Mesothelial cell of epicardium (in vitro differentiated cells): ENCODE measurements around the gene PPBP. TPM values are rescaled to one million over a fixed set of nuclear protein-coding genes. Genes with fewer than 3 reads are reported as not detected.
A peak's percentile ranks its signal among the peaks of the same experiment; 100 is the strongest.

Source experiments
- DNase-seq, 2 experiments: peaks; one replicate each; pipeline ENCODE4 v3.0.0; 2021; ENCODE audit warnings: low spot score in 2 of 2; ENCODE audit not compliant: unreplicated experiment in 2 of 2
- H3K27ac Mint-ChIP-seq: 2 replicates; pipeline ENCODE4 v1.8.0; 2021; ENCODE audit warnings: mixed read lengths
- H3K27me3 Mint-ChIP-seq: 2 replicates; pipeline ENCODE4 v1.8.0; 2021; ENCODE audit warnings: low read depth, mixed read lengths
- H3K36me3 Mint-ChIP-seq: 2 replicates; pipeline ENCODE4 v1.8.0; 2021; ENCODE audit warnings: mixed read lengths
- H3K4me1 Mint-ChIP-seq: 2 replicates; pipeline ENCODE4 v1.8.0; 2021; ENCODE audit warnings: mixed read lengths
- H3K4me3 Mint-ChIP-seq: 2 replicates; pipeline ENCODE4 v1.8.0; 2021; ENCODE audit warnings: mild to moderate bottlenecking, moderate library complexity, mixed read lengths
- H3K9me3 Mint-ChIP-seq: 2 replicates; pipeline ENCODE4 v1.8.0; 2021; ENCODE audit warnings: mixed read lengths
- CTCF ChIP-seq: fragments of 200-600 bp; sonication (generic); IDR thresholded peaks from one replicate; pipeline ENCODE4 v1.5.0; 2021; ENCODE audit warnings: antibody characterized with exemption; ENCODE audit not compliant: unreplicated experiment
- total RNA-seq: library from RNA; stranded (reverse); gene quantifications from 3 replicates; pipeline ENCODE4 v1.2.1, GENCODE V29; 2021

Gene PPBP
- not detected in 3 replicates for total RNA-seq

- Mint-ChIP-seq H3K27me3 (peaks cover 21% of the 10 kb centered on the region), H3K4me1 (no peaks in the 10 kb centered on the region), H3K36me3 (no peaks in the 10 kb centered on the region), H3K4me3 (no peak within 1 kb of the TSS), H3K27ac (no peak within 1 kb of the TSS), H3K9me3 (no peaks in the 10 kb centered on the region)
- DNase-seq = no peak
- no peak for TF ChIP-seq CTCF
Measured at GRCh38 chr4:73988061-73988460, at the start of gene PPBP. TSS of gene PPBP (minus strand) at chr4:73988190. CDS start at chr4:73988103, 87 bp downstream.

- Mint-ChIP-seq H3K4me1 (peaks cover 5% of the 10 kb centered on the region), H3K4me3 (peak overlapping the region; percentile 81), H3K27me3 (peaks cover 64% of the 10 kb centered on the region), H3K36me3 (no peaks in the 10 kb centered on the region), H3K9me3 (no peaks in the 10 kb centered on the region), H3K27ac (no peak overlapping the region)
- no peak for DNase-seq
- TF ChIP-seq CTCF = no peak
Measured at GRCh38 chr4:74037076-74037955, 49.3 kb upstream of the PPBP start.

GRCh38 chr4:74033739-74034138 is 45.7 kb upstream of the PPBP start:
- no peaks in the 10 kb centered on the region for H3K9me3 Mint-ChIP-seq
- no peak overlapping the region for H3K27ac Mint-ChIP-seq
- H3K36me3 Mint-ChIP-seq = no peaks in the 10 kb centered on the region
- peaks cover 37% of the 10 kb centered on the region for H3K27me3 Mint-ChIP-seq
- DNase-seq = no peak
- no peak for TF ChIP-seq CTCF
- peaks cover 4% of the 10 kb centered on the region for H3K4me1 Mint-ChIP-seq
- no peak overlapping the region for H3K4me3 Mint-ChIP-seq

- no peak for TF ChIP-seq CTCF
Measured at GRCh38 chr4:74032064-74032463, 44.1 kb upstream of the PPBP start.

GRCh38 chr4:74031576-74031975 is 43.6 kb upstream of the PPBP start:
- Mint-ChIP-seq H3K27me3 (peaks cover 25% of the 10 kb centered on the region), H3K9me3 (peaks cover 5% of the 10 kb centered on the region), H3K36me3 (no peaks in the 10 kb centered on the region), H3K4me1 (no peaks in the 10 kb centered on the region), H3K27ac (no peak overlapping the region), H3K4me3 (no peak overlapping the region)
- no peak for TF ChIP-seq CTCF
- DNase-seq = no peak

More at GRCh38 chr4:74032064-74032463, 44.1 kb upstream of the PPBP start:
- Mint-ChIP-seq H3K9me3 (peaks cover 4% of the 10 kb centered on the region), H3K27me3 (peaks cover 26% of the 10 kb centered on the region), H3K4me3 (no peak overlapping the region), H3K27ac (no peak overlapping the region), H3K4me1 (no peaks in the 10 kb centered on the region), H3K36me3 (no peaks in the 10 kb centered on the region)
- DNase-seq = no peak
